DND-41 (cell line): ENCODE results near the gene MT1E.

Experiments
- EZH2 ChIP-seq: IDR thresholded peaks from 3 replicates; pipeline ENCODE4 v1.6.1; 2012; ENCODE audit warnings: borderline replicate concordance, low read depth, mild to moderate bottlenecking, moderate library complexity, low read length, inconsistent platforms; ENCODE audit not compliant: severe bottlenecking
- TF ChIP-seq, protein P1 (sequence below): IDR thresholded peaks from 2 replicates; pipeline ENCODE4 v1.5.1; 2012; ENCODE audit warnings: borderline replicate concordance, low read length, moderate library complexity, mild to moderate bottlenecking; ENCODE audit not compliant: poor library complexity, severe bottlenecking; ENCODE audit errors: extremely low read depth

DNA sequence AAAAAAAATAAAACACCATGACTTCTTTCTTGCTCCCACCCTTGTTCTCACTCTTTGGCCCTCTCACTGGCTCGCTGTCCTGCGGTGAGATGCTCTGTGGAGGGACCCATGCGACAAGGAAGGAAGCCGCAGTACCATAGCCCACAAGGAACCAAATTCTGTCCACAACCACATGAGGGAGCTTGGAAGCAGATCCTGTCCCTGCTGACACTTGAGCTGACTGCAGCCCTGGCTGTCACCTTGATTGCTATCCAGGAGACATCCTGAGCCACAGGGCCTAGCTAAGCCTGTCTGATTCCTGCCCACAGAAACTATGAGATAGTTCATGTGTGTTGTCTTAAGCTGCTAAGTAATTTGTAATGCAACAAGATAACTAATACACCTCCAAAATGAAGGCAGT, 22.0 kb upstream of the MT1E start:
- no peak for TF ChIP-seq EZH2
- TF ChIP-seq, protein P1, sequence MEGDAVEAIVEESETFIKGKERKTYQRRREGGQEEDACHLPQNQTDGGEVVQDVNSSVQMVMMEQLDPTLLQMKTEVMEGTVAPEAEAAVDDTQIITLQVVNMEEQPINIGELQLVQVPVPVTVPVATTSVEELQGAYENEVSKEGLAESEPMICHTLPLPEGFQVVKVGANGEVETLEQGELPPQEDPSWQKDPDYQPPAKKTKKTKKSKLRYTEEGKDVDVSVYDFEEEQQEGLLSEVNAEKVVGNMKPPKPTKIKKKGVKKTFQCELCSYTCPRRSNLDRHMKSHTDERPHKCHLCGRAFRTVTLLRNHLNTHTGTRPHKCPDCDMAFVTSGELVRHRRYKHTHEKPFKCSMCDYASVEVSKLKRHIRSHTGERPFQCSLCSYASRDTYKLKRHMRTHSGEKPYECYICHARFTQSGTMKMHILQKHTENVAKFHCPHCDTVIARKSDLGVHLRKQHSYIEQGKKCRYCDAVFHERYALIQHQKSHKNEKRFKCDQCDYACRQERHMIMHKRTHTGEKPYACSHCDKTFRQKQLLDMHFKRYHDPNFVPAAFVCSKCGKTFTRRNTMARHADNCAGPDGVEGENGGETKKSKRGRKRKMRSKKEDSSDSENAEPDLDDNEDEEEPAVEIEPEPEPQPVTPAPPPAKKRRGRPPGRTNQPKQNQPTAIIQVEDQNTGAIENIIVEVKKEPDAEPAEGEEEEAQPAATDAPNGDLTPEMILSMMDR = peak; percentile 47
